K562 (cell line): ENCODE data around the gene IDH2. TPM values are rescaled to one million over a fixed set of nuclear protein-coding genes. Genes with fewer than 3 reads are reported as not detected.
A peak's percentile ranks its signal among the peaks of the same experiment; 100 is the strongest.

Source experiments
- ATAC-seq: fragments of 200-7000 bp; cut with Tn5 transposase; 3 replicates; pipeline ENCODE4 v1.9.1; 2020; ENCODE audit warnings: moderate library complexity
- BruUV-seq: library from RNA; stranded (reverse); fragments of 400-500 nt; replicated peaks from 2 replicates; lab custom pipeline; 2021; lab: Mats Ljungman, UMichigan
- CTCF ChIA-PET: fragments of 300-600 bp; formaldehyde crosslinking; extraction: SDS; loops from one replicate; lab custom pipeline; 2021; ENCODE audit warnings: low intra/inter-chr PET ratio; lab: Yijun Ruan, JAX
- POLR2A ChIA-PET: fragments of 300-600, 350-650 bp; sonication (Branson Sonifier 250); formaldehyde crosslinking; extraction: SDS; loops from one replicate; lab custom pipeline; 2021; ENCODE audit warnings: antibody characterized with exemption, inconsistent platforms; lab: Yijun Ruan, JAX
- DNase-seq, 4 experiments: peaks; one replicate each; pipeline versions ENCODE4 v3.0.0 to v3.0.0-alpha.2; 2011 to 2018; ENCODE audit warnings: low spot score in 3 of 4, mixed read lengths in 3 of 4; ENCODE audit errors: extremely low read depth in 1 of 4
- FAIRE-seq: peaks from 2 replicates; lab custom pipeline; 2011; peaks lifted over from hg19 to GRCh38; lab: Jason Lieb, UNC
- H2AFZ ChIP-seq: 2 replicates; pipeline ENCODE4 v1.6.0; 2011; ENCODE audit warnings: low read depth, low read length, control low read depth, inconsistent platforms
- H3K27ac ChIP-seq: fragments of 200-600 bp; 3 replicates; pipeline ENCODE4 v1.8.0; 2011; ENCODE audit warnings: low read depth, mild to moderate bottlenecking, control low read depth, inconsistent platforms, low read length, moderate library complexity, mixed read lengths; ENCODE audit errors: extremely low read depth
- H3K27me3 ChIP-seq, 2 experiments: fragments of 300-600 bp in 1 of 2; 2 replicates in 1 of 2; 3 replicates in 1 of 2; pipeline versions ENCODE4 v1.6.0 to v1.8.0; 2011; ENCODE audit warnings: inconsistent platforms in 2 of 2, low read length in 2 of 2, mild to moderate bottlenecking in 1 of 2, mixed read lengths in 1 of 2, moderate library complexity in 1 of 2; ENCODE audit not compliant: control insufficient read depth in 2 of 2, insufficient read depth in 2 of 2
- H3K36me3 ChIP-seq: fragments of 300-600 bp; 3 replicates; pipeline ENCODE4 v1.8.0; 2011; ENCODE audit warnings: mild to moderate bottlenecking, low read length, inconsistent platforms; ENCODE audit not compliant: control insufficient read depth, insufficient read depth
- H3K4me1 ChIP-seq, 2 experiments: fragments of 200-600 bp in 1 of 2; replicated peaks in 1 of 2; 2 replicates in 1 of 2; 3 replicates in 1 of 2; pipeline versions ENCODE4 v1.5.1 to v1.8.0; 2011; ENCODE audit warnings: inconsistent platforms in 2 of 2, low read length in 2 of 2, mild to moderate bottlenecking in 1 of 2, mixed read lengths in 1 of 2, moderate library complexity in 1 of 2; ENCODE audit not compliant: control insufficient read depth in 2 of 2, insufficient read depth in 2 of 2
- H3K4me2 ChIP-seq: 2 replicates; pipeline ENCODE4 v1.6.1; 2011; ENCODE audit warnings: low read length, control low read depth, inconsistent platforms, mixed read lengths; ENCODE audit not compliant: insufficient read depth
- H3K4me3 ChIP-seq: fragments of 200-600 bp; sonication (generic), shearing (Covaris generic); 2 replicates; pipeline ENCODE4 v1.5.1; 2016; ENCODE audit warnings: control low read depth, inconsistent platforms
- H3K79me2 ChIP-seq: fragments of 200-600 bp; 3 replicates; pipeline ENCODE4 v1.8.0; 2011; ENCODE audit warnings: low read length, inconsistent platforms; ENCODE audit not compliant: control insufficient read depth, insufficient read depth
- H3K9ac ChIP-seq, 2 experiments: 2 replicates each; pipeline versions ENCODE4 v1.6.0 to v1.6.1; 2011; ENCODE audit warnings: low read depth in 2 of 2, low read length in 2 of 2, control low read depth in 1 of 2, inconsistent platforms in 1 of 2, mild to moderate bottlenecking in 1 of 2, mixed read lengths in 1 of 2; ENCODE audit not compliant: insufficient read depth in 1 of 2
- H3K9me1 ChIP-seq: one replicate; pipeline ENCODE4 v1.6.0; 2011; ENCODE audit warnings: inconsistent platforms, mild to moderate bottlenecking, low read length, moderate library complexity; ENCODE audit not compliant: control insufficient read depth, insufficient read depth
- H3K9me3 ChIP-seq: replicated peaks from 2 replicates; pipeline ENCODE4 v1.5.1; 2011; ENCODE audit warnings: low read depth, low read length, inconsistent platforms; ENCODE audit not compliant: control insufficient read depth, insufficient read depth
- H4K20me1 ChIP-seq: replicated peaks from 2 replicates; pipeline ENCODE4 v1.6.1; 2011; ENCODE audit warnings: low read length, inconsistent platforms, mixed read lengths; ENCODE audit not compliant: control insufficient read depth, insufficient read depth
- ETS2 ChIP-seq: IDR thresholded peaks from 2 replicates; pipeline ENCODE4 v1.6.1; 2016; ENCODE audit warnings: borderline replicate concordance, missing genetic modification characterization, mild to moderate bottlenecking, moderate library complexity, missing compliant biosample characterization; ENCODE audit not compliant: poor library complexity, severe bottlenecking
- HIVEP1 ChIP-seq: fragments of 250-450 bp; sonication (Bioruptor Pico); IDR thresholded peaks from 2 replicates; pipeline ENCODE4 v1.4.0; 2020; ENCODE audit warnings: mild to moderate bottlenecking
- KLF16 ChIP-seq: IDR thresholded peaks from 2 replicates; pipeline ENCODE4 v1.6.1; 2016; ENCODE audit warnings: antibody characterized with exemption
- MEF2A ChIP-seq: IDR thresholded peaks from 2 replicates; pipeline ENCODE4 v1.6.1; 2011; ENCODE audit warnings: low read depth, mild to moderate bottlenecking, low read length, moderate library complexity; ENCODE audit not compliant: control insufficient read depth
- NFRKB ChIP-seq: fragments of 450-650 bp; IDR thresholded peaks from 2 replicates; pipeline ENCODE4 v1.6.1; 2016; ENCODE audit warnings: low read depth
- PATZ1 ChIP-seq: fragments of 250-450 bp; sonication (Bioruptor Pico); IDR thresholded peaks from 2 replicates; pipeline ENCODE4 v1.5.0; 2020; ENCODE audit warnings: mild to moderate bottlenecking, borderline replicate concordance
- PHB ChIP-seq: fragments of 250-450 bp; sonication (Bioruptor Pico); IDR thresholded peaks from 2 replicates; pipeline ENCODE4 v1.5.0; 2021
- POLR2B ChIP-seq: fragments of 450-650 bp; IDR thresholded peaks from 2 replicates; pipeline ENCODE4 v1.6.1; 2018; ENCODE audit warnings: low read depth; ENCODE audit not compliant: partially characterized antibody
- RUNX1 ChIP-seq: sonication (generic); IDR thresholded peaks from 2 replicates; pipeline ENCODE4 v1.6.1; 2016; ENCODE audit warnings: antibody characterized with exemption, low read depth
- ZBTB34 ChIP-seq: fragments of 250-450 bp; sonication (Bioruptor Pico); IDR thresholded peaks from 2 replicates; pipeline ENCODE4 v1.8.0; 2021; ENCODE audit warnings: mild to moderate bottlenecking, moderate library complexity
- ZNF124 ChIP-seq: sonication (generic); formaldehyde crosslinking; IDR thresholded peaks from 2 replicates; pipeline ENCODE4 v1.8.1; 2022; ENCODE audit warnings: missing genetic modification reagents
- WGBS: fragments of 100-300 bp; shearing (Covaris generic); methylation state at CpG from one replicate; pipeline ENCODE4 v1.1.6; 2016; ENCODE audit warnings: low coverage, mixed read lengths; ENCODE audit not compliant: insufficient coverage; ENCODE audit errors: missing lambda C conversion rate; 5-methylcytosine and 5-hydroxymethylcytosine counted together
- in situ Hi-C: fragments of 300-500 bp; cut with MboI; formaldehyde crosslinking; loops from 4 replicates; pipeline ENCODE4 v1.15.0; 2018; ENCODE audit warnings: inconsistent platforms, mixed read lengths
- intact Hi-C: fragments of 100-400 bp; cut with micrococcal nuclease; formaldehyde crosslinking; loops from 2 replicates; pipeline ENCODE4 v1.14.2; 2022
- polyA plus RNA-seq, 8 experiments: library from polyadenylated mRNA; depleted of rRNA in 4 of 8; stranded (reverse) in 5 of 8; unstranded in 3 of 8; fragments of >200 nt; fragmentation: Nextera tagmentation in 2 of 8; fragmentation: Illumina TruSeq in 1 of 8; extraction: Ambion mirVana in 2 of 8; extraction: Trizol in 1 of 8; gene quantifications; 2 replicates each; pipeline versions ENCODE4 v1.2.1 to v1.2.3, GENCODE V29; 2011 to 2014; ENCODE audit warnings: inconsistent platforms in 1 of 8, missing spikeins in 1 of 8
- total RNA-seq, 7 experiments: library from RNA; depleted of rRNA in 6 of 7; stranded (reverse); fragments of >200 nt in 6 of 7; fragmentation: Illumina TruSeq in 2 of 7; extraction: Trizol in 2 of 7; gene quantifications; 2 replicates each; pipeline versions ENCODE4 v1.2.1 to v1.2.3, GENCODE V29; 2011 to 2021; ENCODE audit warnings: low replicate concordance in 1 of 7

IDH2 gene
- total and polyA plus RNA-seq, 9 of the 15 experiments (the other 6 are each of a cell fraction or from before 2014, with no cell fraction given) = 0.70 to 99.9 (median 59.2) TPM

GRCh38 chr15:90074023-90074422 is 28.2 kb downstream of the IDH2 start (continued):
- TF ChIP-seq ZBTB34 (CRISPR knock-in tag) (no peak), MEF2A (no peak), POLR2B (no peak), ZNF124 (CRISPR knock-in tag) (no peak), RUNX1 (no peak), ETS2 (tag) (no peak)

- CTCF ChIA-PET = no interaction called here
- no peak overlapping the region for H2AFZ ChIP-seq
- H3K9me1 ChIP-seq = no peaks in the 10 kb centered on the region
- no TSS peak for BruUV-seq
- POLR2A ChIA-PET = interaction anchor here (0.6 to 1.0 kb wide), 2 partner anchors 20 to 322 kb away, joined by 3 to 5 read pairs; no protein-coding TSS in a partner anchor
- H3K79me2 ChIP-seq = no peaks in the 10 kb centered on the region
- TF ChIP-seq NFRKB (no peak), HIVEP1 (CRISPR knock-in tag) (no peak), PHB (CRISPR knock-in tag) (no peak), PATZ1 (no peak), KLF16 (no peak)
- TF ChIP-seq, all 486 proteins: peak for 0
- 87% methylated on average over 15 of the region's 17 CpGs for WGBS
- intact Hi-C loops (loop anchor here (5.0 kb wide), 1 partner anchor 331 kb away; no protein-coding TSS in a partner anchor), in situ Hi-C loops (loop anchor here (10.0 kb wide), 1 partner anchor 338 kb away; no protein-coding TSS in a partner anchor)
- ATAC-seq = no peak
- Histone ChIP-seq H3K36me3 (peaks cover 2% of the 10 kb centered on the region; the same call in 2 of the 3 replicates), H3K27me3 (no peaks in the 10 kb centered on the region), H3K9me3 (no peaks in the 10 kb centered on the region), H3K4me2 (no peak overlapping the region), H3K9ac (peak overlapping the region in 1 of 2 experiments; percentile 24; a peak in 1 of 4 replicates), H4K20me1 (no peaks in the 10 kb centered on the region), H3K4me1 (peaks cover 0 to 10% of the 10 kb centered on the region in 2 experiments; a peak in 1 of 5 replicates), H3K27ac (no peak overlapping the region), H3K4me3 (no peak overlapping the region)
- no peak for DNase-seq
- no peak for FAIRE-seq
Observed at GRCh38 chr15:90072978-90073640, 29.2 kb downstream of the IDH2 start.
